Left ventricle myocardium inferior (tissue), 1 donor: ENCODE results near the gene SP140. TPM values are rescaled to one million over a fixed set of nuclear protein-coding genes. Genes with fewer than 3 reads are reported as not detected.

Experiments
- DNase-seq: peaks from one replicate; pipeline ENCODE4 v3.0.0-alpha.2; 2020
- H3K27ac ChIP-seq: fragments of 200-600 bp; replicated peaks from 2 replicates; pipeline ENCODE4 v1.8.0; 2021
- H3K27me3 ChIP-seq: fragments of 200-600 bp; 2 replicates; pipeline ENCODE4 v1.8.0; 2021; ENCODE audit warnings: low read depth
- H3K36me3 ChIP-seq: fragments of 200-600 bp; 2 replicates; pipeline ENCODE4 v1.8.0; 2021
- H3K4me1 ChIP-seq: fragments of 200-600 bp; 2 replicates; pipeline ENCODE4 v1.8.0; 2021
- H3K4me3 ChIP-seq: fragments of 200-600 bp; 2 replicates; pipeline ENCODE4 v1.8.0; 2021; ENCODE audit warnings: mild to moderate bottlenecking, moderate library complexity
- H3K9me3 ChIP-seq: fragments of 200-600 bp; replicated peaks from 2 replicates; pipeline ENCODE4 v1.8.0; 2021
- CTCF ChIP-seq: fragments of 200-600 bp; IDR thresholded peaks from 2 replicates; pipeline ENCODE4 v1.8.0; 2021; ENCODE audit warnings: antibody characterized with exemption, mild to moderate bottlenecking, borderline replicate concordance
- intact Hi-C: fragments of 100-400 bp; cut with micrococcal nuclease; formaldehyde crosslinking; loops from one replicate; pipeline ENCODE4 v1.11.0; 2022
- long read RNA-seq: library from polyadenylated mRNA; unstranded; transcript quantifications from one replicate; pipeline ENCODE4 v2.0.0, GENCODE V29; 2021
- total RNA-seq: library from RNA; stranded (reverse); fragmentation: NEBNext Ultra II Directional; extraction: Animal tissue kit (Norgen Biotek cat#: 25700); gene quantifications from one replicate; pipeline ENCODE4 v1.2.1, GENCODE V29; 2021
- donor health status: DM: no; HTN: yes; CAD: no; lungs with severe emphysema.

SP140 gene
- 1.3 TPM for total RNA-seq
- long read RNA-seq: 0 reads

DNA sequence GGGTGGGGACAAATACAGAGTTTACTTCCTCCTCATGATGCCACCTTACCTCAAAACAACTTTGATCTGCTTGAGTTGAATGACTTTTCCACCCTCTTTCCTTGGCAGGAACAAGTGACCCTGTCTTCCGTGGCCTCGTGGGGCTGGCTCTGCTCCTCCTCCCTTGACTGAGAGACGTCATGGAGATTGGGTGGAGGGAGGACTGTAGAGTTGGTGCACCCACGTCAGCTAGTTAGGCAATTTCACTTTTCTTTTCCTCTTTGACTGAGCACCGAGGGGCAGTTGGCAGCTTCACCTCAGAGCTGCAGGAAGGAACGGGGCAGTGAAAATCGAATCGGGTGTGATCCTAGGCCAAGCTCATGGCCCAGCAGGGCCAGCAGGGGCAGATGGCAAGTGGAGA is at the start of gene SP140:
Gene SP140 (plus strand): TSS at position 251 of the 400 bp plus-strand sequence. CDS start 109 bp downstream, at position 360.
- H3K36me3 ChIP-seq: no peaks in the 10 kb centered on the region

GRCh38 chr2:230176996-230177395 is 48.5 kb upstream of the SP140 start:
- TF ChIP-seq CTCF: no peak
- H3K27ac ChIP-seq: no peak overlapping the region
- H3K27me3 ChIP-seq: no peaks in the 10 kb centered on the region
- H3K36me3 ChIP-seq: peaks cover 84% of the 10 kb centered on the region
- DNase-seq: no peak
- no peaks in the 10 kb centered on the region for H3K4me1 ChIP-seq
- intact Hi-C loops: no loop called here
- no peak overlapping the region for H3K4me3 ChIP-seq
- H3K9me3 ChIP-seq: no peaks in the 10 kb centered on the region

More for the DNA sequence above, at the start of gene SP140:
- DNase-seq: peak; percentile 31
- TF ChIP-seq CTCF: no peak
- Histone ChIP-seq H3K4me1 (peaks cover 3% of the 10 kb centered on the region), H3K9me3 (peaks cover 9% of the 10 kb centered on the region), H3K4me3 (peak within 1 kb of the TSS; percentile 32), H3K27ac (peak within 1 kb of the TSS; percentile 39), H3K27me3 (no peaks in the 10 kb centered on the region)
- intact Hi-C loops: no loop called here

DNA sequence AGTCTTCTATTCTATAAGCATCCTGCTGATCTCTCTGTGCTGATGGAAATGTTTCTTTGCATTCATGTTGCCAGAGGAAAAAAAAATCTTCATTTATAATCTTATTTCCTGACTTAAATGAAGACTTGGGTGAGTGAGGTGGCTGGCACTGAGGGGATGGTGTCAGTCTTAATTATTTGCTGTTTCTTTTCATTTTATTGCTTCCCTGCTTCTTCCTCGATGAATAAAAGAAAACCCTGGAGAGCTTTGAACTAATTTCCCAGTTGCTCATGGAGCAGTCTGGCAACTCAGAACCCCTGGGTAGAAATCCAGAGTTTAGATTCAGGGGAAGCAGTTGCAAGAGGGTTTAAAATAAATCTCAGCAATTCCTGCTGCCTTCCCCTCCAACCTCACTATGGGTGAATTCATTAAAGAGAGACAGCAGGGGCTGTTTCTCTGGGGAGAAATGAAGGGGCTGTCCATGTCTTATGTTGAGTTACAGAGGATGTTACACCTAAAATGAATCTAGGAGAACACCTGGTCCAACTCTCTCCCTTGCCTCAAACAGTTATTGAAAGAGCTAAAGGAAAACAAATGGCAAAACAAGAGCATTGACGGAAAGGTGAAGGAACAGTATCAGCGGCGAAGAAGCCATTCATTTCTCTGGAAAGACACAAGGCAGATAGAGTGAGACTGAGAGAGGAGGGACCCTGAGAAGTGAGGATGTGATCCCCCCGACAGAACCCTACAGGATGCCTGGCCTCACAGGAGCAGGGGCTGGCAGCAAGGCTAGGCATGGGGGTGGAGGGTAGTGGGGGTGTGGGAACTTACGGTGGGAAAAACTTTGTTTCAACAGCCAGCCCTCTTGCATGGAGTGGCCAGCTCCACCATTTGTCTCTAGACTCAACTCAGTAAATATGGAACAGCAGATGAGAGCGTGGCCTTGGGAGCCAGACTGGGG is 46.7 kb upstream of the SP140 start:
- Histone ChIP-seq H3K4me1 (no peaks in the 10 kb centered on the region), H3K36me3 (peaks cover 84% of the 10 kb centered on the region), H3K27ac (no peak overlapping the region), H3K27me3 (no peaks in the 10 kb centered on the region), H3K4me3 (no peak overlapping the region), H3K9me3 (no peaks in the 10 kb centered on the region)
- intact Hi-C loops: no loop called here
- no peak for DNase-seq
- no peak for TF ChIP-seq CTCF

- Histone ChIP-seq H3K27me3 (no peaks in the 10 kb centered on the region), H3K27ac (no peak overlapping the region), H3K36me3 (peaks cover 82% of the 10 kb centered on the region), H3K4me1 (no peaks in the 10 kb centered on the region), H3K9me3 (no peaks in the 10 kb centered on the region), H3K4me3 (no peak overlapping the region)
- intact Hi-C loops: no loop called here
- no peak for TF ChIP-seq CTCF
- DNase-seq: no peak
These were observed 45.6 kb upstream of the SP140 start for GRCh38 chr2:230179907-230180306.

GRCh38 chr2:230181195-230181594 is 44.3 kb upstream of the SP140 start:
- Histone ChIP-seq H3K27ac (no peak overlapping the region), H3K4me1 (no peaks in the 10 kb centered on the region), H3K27me3 (no peaks in the 10 kb centered on the region), H3K4me3 (no peak overlapping the region), H3K36me3 (peaks cover 77% of the 10 kb centered on the region), H3K9me3 (no peaks in the 10 kb centered on the region)
- no peak for TF ChIP-seq CTCF
- no peak for DNase-seq
- intact Hi-C loops: no loop called here
